GM13977 (cell line): Measurements from ENCODE around the gene KCNA2.

ENCODE experiments used
- DNase-seq: peaks from one replicate; pipeline ENCODE4 v3.0.0; 2012; ENCODE audit warnings: low spot score
- CTCF ChIP-seq: IDR thresholded peaks from 2 replicates; pipeline ENCODE4 v1.5.1; 2012; ENCODE audit warnings: mild to moderate bottlenecking, control low read depth; ENCODE audit not compliant: insufficient read depth; ENCODE audit errors: extremely low read depth, missing control alignments
- in situ Hi-C: fragments of 300-500 bp; cut with MboI; formaldehyde crosslinking; loops from one replicate; pipeline ENCODE4 v1.12.0; 2022; ENCODE audit warnings: low sequenced_read_pairs, low pct_unique_long_range_greater_than_20kb, mixed read lengths, inconsistent platforms; ENCODE audit not compliant: unreplicated experiment

KCNA2 gene

GRCh38 chr1:110628323-110629105, 22.4 kb upstream of the KCNA2 start:
- no peak for TF ChIP-seq CTCF
- in situ Hi-C loops: no loop called here
- DNase-seq: no peak

- no peak for TF ChIP-seq CTCF
- no peak for DNase-seq
- in situ Hi-C loops: no loop called here
Observed at GRCh38 chr1:110627764-110628163, 21.6 kb upstream of the KCNA2 start.

- in situ Hi-C loops: no loop called here
- no peak for TF ChIP-seq CTCF
- DNase-seq: no peak
Observed at GRCh38 chr1:110626889-110627288, 20.7 kb upstream of the KCNA2 start.

- in situ Hi-C loops: loop anchor here (25.0 kb wide), 1 partner anchor 367 kb away; no protein-coding TSS in a partner anchor
- no peak for TF ChIP-seq CTCF
- peak; percentile 3 for DNase-seq
Observed at GRCh38 chr1:110620686-110621085, 14.5 kb upstream of the KCNA2 start.

- DNase-seq: peak; percentile 2
- TF ChIP-seq CTCF: no peak
- in situ Hi-C loops: loop anchor here (25.0 kb wide), 1 partner anchor 367 kb away; no protein-coding TSS in a partner anchor
Observed at GRCh38 chr1:110620250-110620615, 14.1 kb upstream of the KCNA2 start.

GRCh38 chr1:110619412-110620249, 13.5 kb upstream of the KCNA2 start:
- peak; percentile 85 for DNase-seq
- in situ Hi-C loops: loop anchor here (10.0 to 25.0 kb wide), 2 partner anchors 85 to 368 kb away; no protein-coding TSS in a partner anchor
- peak; percentile 96 for TF ChIP-seq CTCF
